Left lung (tissue), 10 donors: ENCODE results near the gene NR3C2. TPM values are rescaled to one million over a fixed set of nuclear protein-coding genes. Genes with fewer than 3 reads are reported as not detected.

ENCODE experiments used
- ATAC-seq: fragments of 200-7000 bp; cut with Tn5 transposase; one replicate; pipeline ENCODE4 v1.9.1; 2020; ENCODE audit warnings: moderate library complexity
- DNase-seq, 4 donors: peaks; one replicate each; pipeline ENCODE4 v3.0.0-alpha.2; 2013 to 2020
- H3K27ac ChIP-seq, 2 donors: fragments of 200-600 bp; sonication (generic) in 1 of 2; one replicate each; pipeline versions ENCODE4 v1.5.0 to v1.8.0; 2020 to 2021
- H3K27me3 ChIP-seq, 2 donors: fragments of 200-600 bp; sonication (generic) in 1 of 2; one replicate each; pipeline versions ENCODE4 v1.5.0 to v1.8.0; 2020 to 2021
- H3K36me3 ChIP-seq, 2 donors: fragments of 200-600 bp; sonication (generic) in 1 of 2; one replicate each; pipeline versions ENCODE4 v1.5.0 to v1.8.0; 2020 to 2021
- H3K4me1 ChIP-seq, 2 donors: fragments of 200-600 bp; one replicate each; pipeline ENCODE4 v1.8.0; 2021
- H3K4me3 ChIP-seq, 2 donors: fragments of 200-600 bp; sonication (generic) in 1 of 2; one replicate each; pipeline versions ENCODE4 v1.5.0 to v1.8.0; 2020 to 2021; ENCODE audit warnings: mild to moderate bottlenecking in 1 of 2
- H3K9me3 ChIP-seq, 2 donors: fragments of 200-600 bp; sonication (generic) in 1 of 2; one replicate each; pipeline versions ENCODE4 v1.5.0 to v1.8.0; 2020 to 2021
- intact Hi-C, 2 donors: fragments of 100-400 bp; cut with DNase I; formaldehyde crosslinking; loops; one replicate each; pipeline versions ENCODE4 v1.11.2 to v1.14.2; 2022
- polyA plus RNA-seq, 6 donors: library from polyadenylated mRNA; unstranded; fragments of 120-200 nt; gene quantifications; one replicate each; pipeline ENCODE4 v1.2.1, GENCODE V29; 2013; ENCODE audit not compliant: insufficient read length in 6 of 6
- total RNA-seq, 2 donors: library from RNA; stranded (reverse); fragmentation: NEBNext Ultra II Directional; extraction: Animal tissue kit (Norgen Biotek cat#: 25700); gene quantifications; one replicate each; pipeline ENCODE4 v1.2.1, GENCODE V29; 2021
- TF ChIP-seq, protein P1 (sequence below), 2 donors: fragments of 200-600 bp; sonication (generic) in 1 of 2; IDR thresholded peaks; one replicate each; pipeline versions ENCODE4 v1.5.0 to v1.8.0; 2021; ENCODE audit warnings: antibody characterized with exemption in 2 of 2
- donor health status: DM: no; HTN: yes; CAD: no.
- donor health status: DM: no; HTN: no; CAD: no.

NR3C2 gene
- total and polyA plus RNA-seq, 8 donors, result 13.1 to 25.0 (median 17.0) TPM

DNA sequence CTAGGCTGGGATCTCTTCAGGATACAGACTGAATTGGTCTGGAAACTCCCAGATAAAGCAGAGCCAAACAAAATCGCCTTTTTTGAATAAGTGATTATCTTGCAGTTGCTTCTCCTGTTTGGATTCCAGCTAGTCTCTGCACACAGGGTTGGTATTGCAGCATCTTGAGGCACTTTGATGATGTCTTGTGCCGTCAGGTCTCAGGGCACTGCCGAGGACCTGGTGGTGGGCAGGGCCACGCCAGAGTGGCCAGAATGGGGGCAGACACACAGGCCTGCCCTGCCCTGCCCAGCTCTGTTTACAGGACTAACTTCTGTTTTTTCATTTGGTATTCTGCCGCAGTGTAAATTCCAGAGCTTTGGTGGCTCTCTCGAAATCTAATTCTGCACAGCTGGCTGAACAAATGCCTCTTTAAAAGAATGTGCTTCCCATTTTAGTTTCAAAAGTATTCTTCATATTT lies 276.1 kb downstream of the NR3C2 start:
- Histone ChIP-seq H3K4me1 (no peaks in the 10 kb centered on the region), H3K9me3 (no peaks in the 10 kb centered on the region), H3K27me3 (no peaks in the 10 kb centered on the region), H3K36me3 (no peaks in the 10 kb centered on the region), H3K27ac (peak overlapping the region in 1 of 2 donors; percentile 27), H3K4me3 (no peak overlapping the region)
- intact Hi-C loops, result no loop called here
- ATAC-seq, result peak; percentile 44
- no peak for DNase-seq
- TF ChIP-seq, protein P1, sequence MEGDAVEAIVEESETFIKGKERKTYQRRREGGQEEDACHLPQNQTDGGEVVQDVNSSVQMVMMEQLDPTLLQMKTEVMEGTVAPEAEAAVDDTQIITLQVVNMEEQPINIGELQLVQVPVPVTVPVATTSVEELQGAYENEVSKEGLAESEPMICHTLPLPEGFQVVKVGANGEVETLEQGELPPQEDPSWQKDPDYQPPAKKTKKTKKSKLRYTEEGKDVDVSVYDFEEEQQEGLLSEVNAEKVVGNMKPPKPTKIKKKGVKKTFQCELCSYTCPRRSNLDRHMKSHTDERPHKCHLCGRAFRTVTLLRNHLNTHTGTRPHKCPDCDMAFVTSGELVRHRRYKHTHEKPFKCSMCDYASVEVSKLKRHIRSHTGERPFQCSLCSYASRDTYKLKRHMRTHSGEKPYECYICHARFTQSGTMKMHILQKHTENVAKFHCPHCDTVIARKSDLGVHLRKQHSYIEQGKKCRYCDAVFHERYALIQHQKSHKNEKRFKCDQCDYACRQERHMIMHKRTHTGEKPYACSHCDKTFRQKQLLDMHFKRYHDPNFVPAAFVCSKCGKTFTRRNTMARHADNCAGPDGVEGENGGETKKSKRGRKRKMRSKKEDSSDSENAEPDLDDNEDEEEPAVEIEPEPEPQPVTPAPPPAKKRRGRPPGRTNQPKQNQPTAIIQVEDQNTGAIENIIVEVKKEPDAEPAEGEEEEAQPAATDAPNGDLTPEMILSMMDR (IDR thresholded peaks at IDR 0.05), result no peak

DNA sequence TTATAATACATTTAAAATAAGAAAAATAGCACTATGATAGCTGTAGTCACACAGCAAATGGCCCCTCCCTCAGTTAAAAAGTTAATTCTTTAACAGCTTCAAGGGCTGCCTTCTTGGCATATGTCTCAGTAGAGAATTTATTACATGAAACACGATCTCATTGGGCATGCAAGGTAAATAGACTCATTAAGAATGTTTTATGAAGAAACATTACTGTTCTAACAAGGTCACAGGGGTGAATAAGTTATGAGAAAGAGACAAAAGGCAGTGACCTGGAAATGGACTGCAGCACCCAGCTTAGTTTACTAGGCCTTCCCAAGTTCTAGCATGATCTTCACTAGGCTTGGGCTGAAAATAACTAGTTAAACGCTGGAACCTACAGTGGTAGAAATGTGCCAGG lies 277.7 kb downstream of the NR3C2 start:
- intact Hi-C loops, result no loop called here
- peak; percentile 54 for ATAC-seq
- Histone ChIP-seq H3K4me3 (no peak overlapping the region), H3K36me3 (no peaks in the 10 kb centered on the region), H3K27me3 (no peaks in the 10 kb centered on the region), H3K27ac (no peak overlapping the region), H3K9me3 (no peaks in the 10 kb centered on the region), H3K4me1 (no peaks in the 10 kb centered on the region)
- TF ChIP-seq, protein P1 (IDR thresholded peaks at IDR 0.05), result no peak
- no peak for DNase-seq

DNA sequence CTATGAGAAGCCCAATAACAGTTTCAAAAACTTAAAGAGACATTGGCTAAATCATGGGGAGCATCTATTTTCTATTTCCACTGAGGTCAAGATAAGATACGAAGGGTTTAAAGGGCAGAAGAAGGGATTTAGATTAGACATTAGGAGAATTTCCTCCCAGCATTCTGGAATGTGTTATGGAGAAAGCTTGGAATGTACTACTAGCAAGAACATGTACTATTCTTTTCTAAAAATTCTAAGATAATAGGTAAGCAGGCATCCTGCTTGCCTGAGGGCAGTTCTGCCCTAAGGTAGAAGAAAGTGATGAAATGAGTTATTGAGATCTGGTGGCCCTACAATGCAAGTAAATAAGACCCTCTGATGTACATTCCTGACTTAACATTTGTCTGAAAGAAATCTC lies 279.2 kb downstream of the NR3C2 start:
- Histone ChIP-seq H3K9me3 (no peaks in the 10 kb centered on the region), H3K27ac (no peak overlapping the region), H3K27me3 (no peaks in the 10 kb centered on the region), H3K4me3 (no peak overlapping the region), H3K4me1 (no peaks in the 10 kb centered on the region), H3K36me3 (no peaks in the 10 kb centered on the region)
- intact Hi-C loops, result no loop called here
- DNase-seq, result no peak
- TF ChIP-seq, protein P1 (IDR thresholded peaks at IDR 0.05), result no peak
- no peak for ATAC-seq

DNA sequence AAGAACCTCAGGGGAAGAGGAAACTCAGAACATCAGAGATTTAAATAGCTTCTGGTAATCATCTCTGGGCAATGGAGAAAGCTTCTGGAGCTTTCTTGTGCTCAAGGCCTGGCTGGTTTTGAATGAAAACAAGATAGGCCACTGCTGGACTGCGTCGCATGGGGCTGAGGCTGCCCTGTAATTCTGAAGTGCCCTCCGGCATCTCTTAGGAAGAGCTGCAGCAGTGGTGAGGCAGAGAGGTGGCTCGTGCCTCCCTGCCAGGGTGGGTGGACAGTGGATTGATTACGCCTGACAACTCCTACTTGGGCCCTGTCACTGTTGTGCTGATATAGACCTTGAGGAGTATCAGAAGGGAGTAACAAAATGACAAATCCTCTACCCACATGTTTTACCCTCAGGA lies 279.7 kb downstream of the NR3C2 start:
- Histone ChIP-seq H3K36me3 (no peaks in the 10 kb centered on the region), H3K9me3 (no peaks in the 10 kb centered on the region), H3K27me3 (no peaks in the 10 kb centered on the region), H3K4me1 (no peaks in the 10 kb centered on the region), H3K27ac (no peak overlapping the region), H3K4me3 (no peak overlapping the region)
- no peak for ATAC-seq
- intact Hi-C loops, result no loop called here
- DNase-seq, result no peak
- TF ChIP-seq, protein P1 (IDR thresholded peaks at IDR 0.05), result no peak

DNA sequence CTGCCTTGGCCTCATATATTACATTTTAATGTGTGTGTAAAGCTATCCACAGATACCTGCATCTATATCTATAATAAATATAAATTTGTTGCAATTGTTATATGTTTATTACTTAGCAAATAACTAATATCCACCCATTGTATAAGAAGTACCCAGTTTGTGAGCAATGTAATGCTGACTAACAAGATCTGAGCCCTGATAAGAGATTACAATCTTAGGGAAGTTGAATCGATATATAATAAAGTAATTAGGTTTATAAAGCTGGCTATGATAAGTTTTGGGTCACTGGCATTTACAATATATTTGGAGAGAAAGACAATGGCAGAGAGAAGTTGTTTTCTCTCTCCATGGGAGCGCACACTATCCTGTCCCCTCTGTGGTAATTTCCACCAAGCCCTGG lies 280.6 kb downstream of the NR3C2 start:
- Histone ChIP-seq H3K4me1 (no peaks in the 10 kb centered on the region), H3K27me3 (no peaks in the 10 kb centered on the region), H3K27ac (no peak overlapping the region), H3K36me3 (no peaks in the 10 kb centered on the region), H3K9me3 (no peaks in the 10 kb centered on the region), H3K4me3 (no peak overlapping the region)
- intact Hi-C loops, result no loop called here
- DNase-seq (no peak), ATAC-seq (no peak)
- TF ChIP-seq, protein P1 (IDR thresholded peaks at IDR 0.05), result no peak
